GM21723 (cell line): ENCODE data around the gene OSBPL5.
"Not testable (repeated sequence)": the region's sequence is repeated elsewhere in the genome, so short reads cannot be mapped to it uniquely, and the experiment has no call there.

Source experiments
- ATAC-seq: cut with Tn5 transposase; IDR thresholded peaks from one replicate; pipeline ENCODE4 v1.9.1; 2021; ENCODE audit warnings: mild to moderate bottlenecking, moderate library complexity; ENCODE audit not compliant: unreplicated experiment

OSBPL5 gene

DNA sequence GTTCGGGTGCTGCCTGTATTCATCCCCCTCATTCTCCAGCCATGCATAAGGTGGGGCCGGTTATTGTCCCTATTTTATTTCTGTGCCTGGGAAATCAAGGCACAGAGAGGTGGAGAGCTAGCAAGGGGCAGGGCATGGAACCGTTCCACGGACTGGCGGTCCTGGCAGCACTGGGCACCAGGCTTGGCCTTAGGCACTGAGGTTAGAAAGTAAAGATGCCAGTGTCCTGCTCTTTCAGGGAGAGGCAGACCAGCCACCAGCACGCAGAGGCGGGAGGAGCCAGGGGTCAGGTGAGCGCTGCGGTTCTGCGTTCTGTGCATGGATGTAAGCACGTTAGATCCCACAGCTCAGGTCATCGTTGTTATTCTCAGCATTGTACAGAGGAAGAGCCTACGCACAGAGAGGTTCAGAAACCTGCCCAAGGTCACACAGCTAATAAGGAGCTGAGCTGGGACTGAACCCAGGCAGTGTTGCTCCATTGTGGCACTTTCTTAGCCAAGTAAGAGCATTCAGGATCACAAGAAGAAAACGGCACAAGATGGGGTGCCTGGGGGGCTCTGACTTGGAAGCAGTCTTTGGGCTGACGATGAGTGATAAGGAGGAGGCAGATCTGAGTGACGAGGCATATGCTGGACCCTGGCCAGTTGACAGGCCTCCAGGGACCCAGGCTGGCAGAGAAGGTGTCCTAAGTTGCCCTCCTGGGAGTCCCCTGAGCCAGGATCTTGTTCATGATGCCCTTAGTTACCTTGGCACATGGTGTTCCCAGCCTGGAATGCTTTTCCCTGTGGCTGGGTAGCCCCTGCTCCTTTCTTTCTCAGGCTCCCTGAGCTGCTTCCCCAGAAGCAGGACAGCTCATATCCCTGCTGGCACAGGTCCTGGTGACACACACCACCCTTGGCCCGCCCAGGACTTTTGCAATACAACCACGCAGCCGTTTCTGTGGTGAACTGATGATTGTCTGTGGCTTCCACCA lies 41.1 kb downstream of the OSBPL5 start:
- no peak for ATAC-seq

DNA sequence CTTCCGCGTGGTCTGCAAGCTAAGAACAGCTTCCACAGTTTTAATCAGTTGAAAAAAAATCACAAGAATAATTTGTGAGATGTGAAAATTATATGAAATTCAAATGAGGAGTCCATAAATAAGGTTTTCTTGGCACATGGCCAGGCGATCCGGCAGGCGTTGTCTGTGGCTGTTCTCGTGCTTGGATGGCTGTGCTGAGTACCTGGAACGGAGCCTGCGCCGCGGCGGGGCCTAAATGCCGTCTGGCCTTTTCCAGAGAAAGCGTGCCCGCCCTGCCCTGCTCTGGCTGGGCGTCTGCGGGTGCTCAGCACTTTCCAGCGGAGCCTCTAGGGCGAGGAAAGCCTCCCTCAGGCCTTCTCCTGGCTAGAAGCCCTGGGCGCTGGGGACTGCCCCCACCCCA lies 41.8 kb downstream of the OSBPL5 start:
- no peak for ATAC-seq

- ATAC-seq: no peak
Observed at GRCh38 chr11:3122775-3123201, 42.3 kb downstream of the OSBPL5 start.

DNA sequence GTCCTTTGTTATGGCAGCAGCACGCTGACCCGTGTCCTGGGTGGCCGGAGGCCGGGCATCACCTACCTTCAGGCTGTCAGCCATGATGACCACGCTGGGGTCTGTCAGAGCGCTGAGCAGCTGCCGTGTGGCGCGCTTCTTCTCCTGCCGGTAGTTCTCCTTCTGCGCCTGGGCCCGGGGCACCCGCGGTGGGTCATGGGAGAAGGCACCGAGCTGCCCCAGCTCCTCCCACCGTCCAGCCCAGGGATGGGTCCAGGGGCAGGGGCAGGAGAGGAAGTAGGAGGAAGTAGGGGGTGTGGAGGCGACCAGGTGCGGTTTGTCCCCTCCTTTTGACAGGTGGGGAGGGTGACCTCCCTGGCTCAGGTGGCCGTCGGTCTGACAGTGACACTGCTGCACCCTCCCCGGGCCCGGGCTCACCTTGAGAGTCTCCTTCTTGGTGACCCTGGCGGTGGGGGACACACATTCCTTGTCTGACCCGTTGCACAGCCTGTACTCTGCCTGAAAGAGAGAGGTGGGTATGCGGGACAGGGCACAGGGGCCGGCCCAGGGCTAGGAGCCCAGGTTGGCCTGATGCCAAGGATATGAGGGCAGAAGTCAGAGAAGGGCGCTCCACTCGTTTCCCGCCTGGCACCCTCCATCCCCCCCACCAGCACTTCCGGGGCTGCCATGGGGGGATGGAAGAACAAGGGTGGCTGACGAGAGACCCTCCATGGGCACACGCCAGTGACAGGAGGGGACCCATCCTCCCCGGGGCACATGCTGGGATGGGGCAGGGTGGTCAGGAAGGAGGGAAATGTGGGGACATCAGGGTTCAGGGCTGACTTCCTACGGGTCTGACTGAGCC lies 43.0 kb downstream of the OSBPL5 start:
- no peak for ATAC-seq

DNA sequence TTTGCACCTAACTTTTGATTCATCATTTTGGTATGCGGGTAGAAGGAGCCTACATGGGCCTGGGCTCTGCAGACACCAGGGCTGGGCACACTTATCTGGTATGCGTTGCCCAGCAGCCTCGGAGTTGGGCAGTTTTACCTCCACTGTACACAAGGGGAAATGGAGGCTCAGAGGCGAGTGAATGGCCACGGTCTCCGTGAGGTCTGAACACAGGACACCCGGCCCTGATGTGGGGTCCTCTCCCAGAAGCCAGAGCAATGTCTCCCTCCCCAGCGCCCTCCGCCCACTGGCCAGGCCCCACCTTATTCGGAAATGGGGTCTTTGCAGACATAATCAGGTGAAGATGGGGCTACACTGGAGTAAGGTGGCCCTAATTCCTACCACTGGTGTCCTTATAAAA lies 43.7 kb downstream of the OSBPL5 start:
- ATAC-seq: no peak

DNA sequence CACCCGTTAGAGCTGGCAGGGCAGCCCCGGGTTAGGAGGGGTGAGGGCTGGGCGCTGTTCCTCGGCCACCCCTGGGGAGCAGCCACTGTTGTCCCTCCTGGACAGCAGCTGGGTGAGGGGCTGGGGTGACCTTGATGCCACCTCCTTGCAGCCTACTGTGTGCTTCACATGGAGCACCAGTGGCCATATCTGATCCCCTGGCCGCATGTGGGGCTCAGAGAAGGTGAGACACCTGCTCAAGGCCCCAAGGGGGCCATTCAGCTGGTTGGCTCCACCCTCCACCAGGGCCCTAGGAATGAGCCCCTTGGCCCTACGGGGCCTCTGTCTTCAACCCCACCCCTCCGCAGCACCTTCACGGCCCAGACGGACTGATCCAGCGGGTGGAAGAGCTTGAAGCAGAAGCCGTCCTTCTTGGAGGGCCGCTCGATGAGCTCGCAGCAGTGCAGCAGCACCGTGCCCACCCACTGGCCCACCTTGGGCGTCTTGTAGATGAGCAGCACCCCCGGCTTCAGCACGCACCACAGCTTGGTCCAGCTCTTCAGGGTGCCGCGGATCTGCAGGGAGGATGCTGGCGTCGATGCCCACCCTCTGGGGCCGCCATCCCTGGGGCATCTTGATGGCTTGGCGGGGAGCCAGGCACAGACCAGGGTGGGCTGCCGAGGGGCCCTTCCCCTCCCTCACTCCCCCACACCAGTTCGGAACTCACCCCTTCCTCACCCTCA lies 44.9 kb downstream of the OSBPL5 start:
- ATAC-seq: no peak

- ATAC-seq: no peak
Observed at GRCh38 chr11:3119141-3119821, 45.8 kb downstream of the OSBPL5 start.

DNA sequence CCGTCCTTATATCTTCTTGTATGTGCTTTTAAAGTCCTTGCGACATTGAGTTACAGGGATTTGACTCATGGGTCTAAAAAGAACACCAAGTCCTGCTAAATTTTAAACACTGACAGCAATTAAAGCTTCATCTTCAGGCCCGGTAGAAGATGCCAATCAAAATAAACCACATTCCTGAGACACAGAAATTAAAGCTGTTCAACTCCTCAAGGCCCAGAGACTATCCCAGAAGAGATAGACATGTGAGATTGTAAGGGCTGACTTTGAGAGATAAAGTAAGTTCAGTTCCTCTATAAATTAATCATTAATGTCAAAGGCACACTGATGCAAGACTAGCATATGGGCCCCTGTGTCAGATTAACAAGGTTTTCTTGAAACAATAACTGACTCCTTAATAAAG lies 49.8 kb downstream of the OSBPL5 start:
- ATAC-seq: no peak

GRCh38 chr11:3113661-3114060 lies 51.4 kb downstream of the OSBPL5 start:
- ATAC-seq: not testable (repeated sequence)

DNA sequence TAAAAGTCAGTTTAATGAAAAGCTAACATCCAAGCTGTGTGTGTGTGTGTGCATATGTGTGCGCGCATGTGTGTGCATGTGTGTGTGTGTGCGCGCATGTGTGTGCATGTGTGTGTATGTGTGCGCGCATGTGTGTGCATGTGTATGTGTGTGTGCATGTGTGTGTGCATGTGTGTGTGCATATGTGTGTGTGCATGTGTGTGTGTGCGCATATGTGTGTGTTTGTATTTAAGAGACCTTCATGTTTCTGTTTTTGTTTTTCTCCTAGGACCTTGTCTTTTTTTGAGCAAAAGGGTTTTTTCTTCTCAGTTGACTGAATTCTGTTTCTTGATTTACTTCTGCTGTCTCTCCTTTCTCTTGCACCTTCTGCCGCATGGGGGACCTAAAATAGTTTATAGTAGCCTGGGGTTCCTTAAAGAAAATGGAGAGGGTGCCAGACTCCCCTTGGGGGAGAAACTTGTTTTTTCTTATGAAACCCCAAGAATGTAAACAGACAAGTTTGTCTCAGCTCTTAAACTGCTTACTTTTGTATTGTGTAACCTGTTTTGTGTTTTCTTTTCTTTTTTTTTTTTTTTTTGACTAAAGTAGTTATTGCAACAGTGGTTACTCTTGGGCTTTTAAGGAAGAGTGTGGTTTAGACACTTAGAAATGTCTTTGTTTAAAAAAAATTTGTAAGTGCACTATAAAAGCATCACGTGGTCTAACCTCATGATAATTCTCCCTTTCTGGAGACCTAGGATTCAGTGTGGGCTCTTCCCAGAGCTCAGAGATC lies 53.0 kb downstream of the OSBPL5 start:
- ATAC-seq: no peak

DNA sequence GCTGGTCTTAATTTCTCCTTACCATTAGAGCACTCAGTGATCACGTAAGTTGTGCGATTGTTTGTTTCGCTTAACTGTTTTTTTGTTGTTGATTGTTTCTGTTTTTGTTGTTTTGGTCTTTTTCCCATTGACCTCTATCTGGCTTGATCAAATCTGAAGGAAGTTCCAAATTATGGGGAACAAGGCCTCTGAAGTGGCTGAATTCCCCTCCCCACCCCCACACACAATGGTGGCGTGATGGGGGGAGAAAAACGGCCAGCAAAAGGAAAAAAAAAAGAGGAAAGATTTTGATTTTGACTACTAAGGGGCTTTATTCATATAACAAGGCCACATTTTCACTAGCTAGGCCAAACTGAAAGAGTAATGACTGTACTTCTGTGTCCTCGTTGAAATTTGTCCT lies 53.6 kb downstream of the OSBPL5 start:
- no peak for ATAC-seq

- ATAC-seq: no peak
Observed at GRCh38 chr11:3109921-3110706, 55.0 kb downstream of the OSBPL5 start.

- no peak for ATAC-seq
Observed at GRCh38 chr11:3109434-3109833, 55.7 kb downstream of the OSBPL5 start.

- ATAC-seq: no peak
Observed at GRCh38 chr11:3108183-3108721, 56.9 kb downstream of the OSBPL5 start.

DNA sequence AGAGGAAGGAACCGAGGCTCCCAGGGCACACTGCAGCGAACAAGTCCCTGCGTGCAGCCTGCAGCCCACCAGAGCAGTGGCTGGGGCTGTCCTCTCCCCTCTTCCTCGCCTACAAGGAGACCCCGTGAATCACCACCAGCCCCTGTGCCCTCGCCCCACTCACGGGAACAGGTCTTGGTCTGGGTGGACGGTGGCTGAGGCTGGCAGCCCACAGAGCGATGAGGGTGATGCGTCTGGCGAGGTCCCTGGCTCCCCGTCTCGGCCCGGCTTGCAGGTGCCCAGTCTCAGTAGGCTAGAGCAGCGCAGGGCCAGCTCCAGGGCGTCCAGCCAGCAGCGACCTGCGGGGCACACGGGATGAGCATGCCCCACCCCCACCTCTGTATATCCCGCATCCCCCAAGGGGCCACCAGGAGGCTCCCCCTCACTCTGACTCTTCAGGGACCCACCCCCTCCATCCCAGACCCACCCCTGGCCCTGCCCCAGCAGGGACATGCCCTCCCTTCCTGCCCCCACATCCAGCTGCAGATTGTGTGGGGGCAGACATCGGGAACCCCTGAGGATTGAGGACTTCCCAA lies 57.4 kb downstream of the OSBPL5 start:
- ATAC-seq: no peak

DNA sequence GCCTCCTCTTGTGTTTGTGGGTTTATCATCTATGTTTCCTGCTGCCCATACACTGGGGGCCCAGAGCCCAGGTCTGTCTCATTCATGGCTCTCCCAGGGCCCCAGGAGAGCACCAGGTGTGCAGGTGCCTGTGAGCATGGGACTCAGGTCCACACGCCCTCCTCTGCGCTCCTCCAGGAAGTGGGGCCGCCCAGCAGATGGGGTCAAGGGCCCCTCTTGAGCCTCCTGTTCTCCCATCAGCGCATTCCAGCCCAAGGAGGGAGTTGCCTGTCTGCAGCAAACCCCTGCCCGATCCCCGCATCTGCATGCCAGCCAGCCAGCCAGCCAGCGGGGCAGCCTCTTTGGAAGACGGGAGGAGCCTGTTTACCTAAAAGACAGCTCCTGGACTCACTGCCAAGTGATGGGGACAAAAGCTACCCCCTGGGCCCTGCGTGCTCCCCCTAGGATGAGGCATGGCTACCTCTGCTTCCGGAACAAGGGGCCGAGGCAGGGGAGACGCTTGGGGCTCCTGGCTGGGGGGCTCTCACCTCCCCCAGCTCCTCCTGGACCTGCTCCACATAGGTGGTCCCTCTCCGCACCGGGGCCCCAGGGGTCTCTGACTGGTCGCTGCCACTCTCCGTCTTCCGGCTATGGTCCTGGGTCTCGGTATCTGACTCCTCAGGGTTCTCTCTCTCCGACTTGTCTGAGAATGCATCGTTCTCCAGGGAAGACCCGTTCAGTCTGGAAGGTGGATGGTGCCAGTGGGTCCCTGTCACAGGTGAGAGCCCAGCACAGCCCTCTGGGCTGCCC lies 58.2 kb downstream of the OSBPL5 start:
- ATAC-seq: no peak
